ENCODE data around the gene GPR55.

DNA sequence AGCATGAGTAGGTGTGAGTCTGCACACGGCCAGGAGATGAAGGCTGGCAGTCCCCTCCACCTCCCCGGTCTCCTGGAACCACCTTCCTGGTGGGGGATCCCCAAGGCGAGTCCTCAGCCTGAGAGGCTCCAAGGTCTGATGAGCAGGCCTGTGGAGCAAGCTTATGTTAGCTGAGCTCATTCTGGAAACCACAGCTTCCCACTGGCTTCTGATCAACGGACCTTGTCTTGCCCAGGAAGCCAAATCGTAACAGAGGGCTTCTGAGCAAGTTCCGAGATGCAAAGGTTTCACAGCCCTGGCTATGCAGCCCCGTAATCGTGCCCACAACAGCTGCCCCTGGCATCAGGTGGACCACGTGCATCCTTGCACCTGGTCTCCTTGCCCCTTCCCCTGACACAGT is 28.8 kb upstream of the GPR55 start:
- TF ChIP-seq, protein P1, sequence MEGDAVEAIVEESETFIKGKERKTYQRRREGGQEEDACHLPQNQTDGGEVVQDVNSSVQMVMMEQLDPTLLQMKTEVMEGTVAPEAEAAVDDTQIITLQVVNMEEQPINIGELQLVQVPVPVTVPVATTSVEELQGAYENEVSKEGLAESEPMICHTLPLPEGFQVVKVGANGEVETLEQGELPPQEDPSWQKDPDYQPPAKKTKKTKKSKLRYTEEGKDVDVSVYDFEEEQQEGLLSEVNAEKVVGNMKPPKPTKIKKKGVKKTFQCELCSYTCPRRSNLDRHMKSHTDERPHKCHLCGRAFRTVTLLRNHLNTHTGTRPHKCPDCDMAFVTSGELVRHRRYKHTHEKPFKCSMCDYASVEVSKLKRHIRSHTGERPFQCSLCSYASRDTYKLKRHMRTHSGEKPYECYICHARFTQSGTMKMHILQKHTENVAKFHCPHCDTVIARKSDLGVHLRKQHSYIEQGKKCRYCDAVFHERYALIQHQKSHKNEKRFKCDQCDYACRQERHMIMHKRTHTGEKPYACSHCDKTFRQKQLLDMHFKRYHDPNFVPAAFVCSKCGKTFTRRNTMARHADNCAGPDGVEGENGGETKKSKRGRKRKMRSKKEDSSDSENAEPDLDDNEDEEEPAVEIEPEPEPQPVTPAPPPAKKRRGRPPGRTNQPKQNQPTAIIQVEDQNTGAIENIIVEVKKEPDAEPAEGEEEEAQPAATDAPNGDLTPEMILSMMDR (IDR thresholded peaks at IDR 0.05): no peak
- TF ChIP-seq POLR2A (IDR thresholded peaks at IDR 0.05): no peak
